Tongue (tissue), 2 donors: ENCODE results near the gene ZFYVE27. TPM values are rescaled to one million over a fixed set of nuclear protein-coding genes. Genes with fewer than 3 reads are reported as not detected.

ENCODE experiments used
- DNase-seq: peaks from one replicate; pipeline ENCODE4 v3.0.0-alpha.2; 2015
- total RNA-seq: library from RNA; depleted of rRNA; stranded (reverse); fragments of >200 nt; gene quantifications from one replicate; pipeline ENCODE4 v1.2.3, GENCODE V29; 2014

The ZFYVE27 gene
- total RNA-seq, 1 donor from 2014 or later: 18.1 TPM

DNA sequence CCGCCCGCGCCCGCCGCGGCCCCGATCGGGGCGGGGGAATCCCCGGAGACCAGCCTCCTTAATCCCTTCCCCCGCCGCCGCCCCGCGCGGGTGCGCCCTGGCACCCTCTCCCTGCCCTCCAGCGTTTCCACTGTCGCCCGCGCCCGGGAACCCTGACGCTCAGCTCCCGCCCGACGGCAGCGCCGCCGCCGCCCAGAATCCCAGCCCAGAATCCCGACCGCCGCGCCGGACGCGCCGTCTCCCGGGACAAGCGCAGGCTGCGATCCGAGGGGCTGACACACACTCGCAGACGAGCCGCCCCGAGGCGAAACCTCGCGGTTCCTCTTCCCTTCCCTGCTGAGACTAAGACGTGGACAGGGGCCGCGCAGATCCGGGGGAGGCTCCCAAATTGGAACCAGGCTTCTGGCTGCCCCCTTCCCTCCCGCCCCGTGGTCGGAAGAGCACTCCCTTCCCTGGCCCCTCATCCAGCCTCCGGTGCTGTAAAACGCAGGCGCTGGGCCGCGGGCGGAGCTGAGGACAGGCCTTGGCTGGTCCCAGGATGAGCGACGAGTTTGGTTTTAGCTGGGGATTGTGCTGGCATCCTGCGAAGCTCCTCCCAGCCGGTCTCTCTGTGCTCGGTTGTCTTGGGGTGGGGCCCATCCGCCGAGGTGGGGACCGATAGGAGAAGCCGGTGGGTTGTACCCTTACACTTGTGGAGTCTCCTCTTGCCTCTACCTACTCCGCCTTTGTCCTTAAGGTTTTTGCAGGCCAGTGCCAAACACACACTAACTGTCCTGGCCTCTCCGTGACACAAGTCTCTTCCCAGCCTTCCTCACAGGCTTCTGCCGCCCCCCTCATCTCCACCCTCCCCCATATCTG, 22.3 kb upstream of the ZFYVE27 start:
- peak; percentile 94 for DNase-seq

- no peak for DNase-seq
Observed at GRCh38 chr10:97715259-97715874, 21.6 kb upstream of the ZFYVE27 start.

- DNase-seq: no peak
Observed at GRCh38 chr10:97717627-97718026, 19.3 kb upstream of the ZFYVE27 start.

DNA sequence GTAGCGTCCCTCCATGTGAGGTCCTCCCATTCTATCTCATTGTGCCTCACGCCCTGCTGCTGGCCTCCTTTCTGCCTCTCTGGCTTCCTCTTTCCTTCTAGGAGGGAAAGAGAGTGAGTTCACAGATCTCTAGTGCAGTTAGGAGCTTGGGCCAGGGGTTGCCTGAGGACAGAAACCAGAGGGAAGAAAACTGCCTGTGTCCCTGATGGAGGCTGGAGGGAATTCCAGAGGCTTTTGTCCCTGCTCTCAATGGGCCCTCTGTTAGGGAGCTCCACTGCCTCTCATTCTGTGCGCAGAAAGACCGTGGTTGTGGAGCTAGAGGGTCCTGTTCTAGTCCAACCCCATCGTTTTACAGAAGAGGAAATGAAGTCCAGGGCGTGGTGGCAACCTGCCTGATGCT, 18.8 kb upstream of the ZFYVE27 start:
- peak; percentile 61 for DNase-seq

DNA sequence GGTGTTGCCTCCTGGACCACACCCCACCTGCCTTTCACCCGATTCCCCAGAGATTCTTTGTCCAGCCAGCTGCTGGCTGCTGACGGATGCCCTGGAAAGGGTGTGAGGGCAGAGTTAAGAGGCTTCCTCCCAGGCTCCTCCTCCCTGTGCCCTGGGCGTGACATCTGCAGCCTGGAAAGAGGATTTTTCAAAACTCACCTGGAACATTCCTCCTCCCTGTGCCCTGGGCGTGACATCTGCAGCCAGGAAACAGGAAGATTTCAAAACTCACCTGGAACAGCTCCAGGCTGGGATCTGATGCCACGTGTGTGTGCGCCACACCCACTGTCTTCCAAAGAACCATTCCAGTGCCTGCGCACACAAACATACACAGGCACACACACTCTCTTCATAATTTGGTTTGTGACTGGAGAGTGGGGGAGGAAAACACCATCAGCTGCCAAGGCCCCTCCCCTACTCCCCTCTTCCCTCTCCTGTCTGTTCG, 18.2 kb upstream of the ZFYVE27 start:
- peak; percentile 84 for DNase-seq

DNA sequence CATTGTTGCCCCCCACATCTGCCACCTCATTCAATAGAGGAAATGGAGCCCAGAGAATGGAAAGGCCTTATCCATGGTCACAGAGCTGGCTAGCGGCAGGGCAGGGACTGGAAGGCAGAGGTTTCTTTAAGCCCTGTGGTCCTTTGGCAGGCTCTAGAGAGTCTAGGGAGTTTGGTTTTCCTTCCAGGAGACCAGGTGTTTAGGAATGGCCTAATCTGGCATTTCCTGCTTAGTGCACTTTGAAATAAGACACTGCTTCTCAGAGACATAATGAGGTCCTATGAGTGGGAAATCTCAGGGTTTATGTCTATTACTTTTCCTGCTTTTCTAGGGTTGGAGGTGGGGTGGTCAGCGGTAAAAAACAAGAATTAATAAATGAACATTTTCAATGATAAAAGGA, 17.3 kb upstream of the ZFYVE27 start:
- peak; percentile 55 for DNase-seq

- no peak for DNase-seq
Observed at GRCh38 chr10:97721871-97722780, 14.8 kb upstream of the ZFYVE27 start.

- no peak for DNase-seq
Observed at GRCh38 chr10:97723001-97723400, 13.9 kb upstream of the ZFYVE27 start.

DNA sequence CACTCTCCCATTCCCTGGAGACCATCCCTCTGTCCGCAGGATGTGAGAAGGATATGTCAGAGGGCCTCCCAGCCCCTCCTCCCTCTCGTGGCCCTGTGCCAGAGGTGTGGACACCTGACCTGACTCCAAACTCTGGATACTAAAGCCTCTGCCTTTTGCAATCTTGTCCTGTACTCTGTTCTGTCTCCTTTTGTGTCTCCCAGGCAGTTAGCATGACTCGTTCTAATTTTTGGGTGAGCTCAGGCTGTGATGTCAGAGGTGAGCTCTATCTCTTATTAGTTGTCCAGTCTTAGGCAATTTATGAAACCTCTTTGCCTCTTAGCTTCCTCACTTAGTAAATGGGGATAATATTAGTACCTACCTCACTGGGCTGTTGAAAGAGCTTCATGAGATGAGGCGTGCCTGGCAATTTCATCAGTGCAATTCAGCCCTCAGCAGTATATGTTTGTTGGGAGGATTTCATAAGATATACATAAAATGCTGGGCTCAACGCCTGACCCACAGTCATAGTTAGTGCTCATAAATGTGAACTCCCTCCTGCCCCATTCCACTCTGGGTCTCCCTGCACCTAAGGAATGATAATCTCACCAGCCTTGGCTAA, 12.5 kb upstream of the ZFYVE27 start:
- no peak for DNase-seq

DNA sequence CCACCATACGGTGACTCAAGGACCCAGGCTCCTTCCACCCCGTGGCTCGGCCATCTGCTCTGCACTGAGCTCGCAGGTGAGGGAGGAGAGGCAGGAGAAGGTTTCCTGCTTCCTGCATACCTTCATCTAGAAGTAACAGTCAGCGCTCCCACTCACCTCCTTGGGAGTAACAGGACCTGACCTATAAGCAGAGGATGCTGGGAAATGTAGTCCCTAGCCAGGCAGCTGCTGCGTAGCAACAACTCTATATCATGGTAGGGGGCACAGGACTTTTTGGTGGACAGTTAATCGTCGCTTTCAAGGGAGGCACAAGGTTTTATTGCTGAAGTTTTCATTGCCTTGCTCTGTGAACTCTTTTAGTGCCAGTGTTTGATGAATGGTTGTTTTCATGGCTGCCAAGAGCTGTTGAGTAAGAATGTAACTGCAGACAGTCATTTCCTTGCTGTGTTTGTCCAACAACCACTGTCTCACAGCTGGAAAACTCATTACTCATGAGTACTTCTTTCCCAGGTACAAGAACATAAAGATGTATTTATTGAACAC, 10.2 kb upstream of the ZFYVE27 start:
- DNase-seq: peak; percentile 63

- DNase-seq: no peak
Observed at GRCh38 chr10:97729014-97729413, 7.9 kb upstream of the ZFYVE27 start.

DNA sequence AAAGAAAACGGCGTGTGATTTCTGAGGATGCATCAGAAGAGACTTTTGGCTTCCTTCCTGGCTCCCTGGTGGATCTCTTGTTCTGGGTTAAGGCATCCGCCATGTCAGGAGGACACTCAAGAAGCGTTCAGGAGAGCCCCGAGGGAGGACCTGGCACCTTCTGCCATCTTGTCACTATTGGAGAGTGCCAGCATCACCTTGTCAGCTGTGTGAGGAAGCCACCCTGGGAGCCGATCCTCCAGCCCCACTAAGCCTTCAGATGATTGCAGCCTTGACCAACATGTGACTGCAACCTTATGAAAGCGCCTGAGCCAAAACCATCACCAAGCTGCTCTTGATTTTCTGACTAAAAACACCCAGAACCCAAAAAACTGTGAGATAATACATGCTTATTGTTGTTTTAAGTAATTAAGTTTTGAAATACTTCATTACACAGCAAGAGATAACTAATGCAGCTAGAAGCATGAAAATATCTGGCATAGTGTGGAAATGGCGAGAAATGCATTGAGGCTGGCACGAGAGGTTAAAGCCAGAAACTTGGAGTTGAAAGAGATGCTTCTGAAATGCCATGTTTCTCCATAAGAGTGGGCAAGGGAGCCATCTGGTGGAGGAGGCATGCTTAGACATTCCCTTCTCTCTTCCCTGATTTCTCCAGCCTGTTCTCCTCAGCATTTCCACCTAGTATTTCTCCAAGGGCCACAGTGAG, 5.4 kb upstream of the ZFYVE27 start:
- DNase-seq: peak; percentile 93

DNA sequence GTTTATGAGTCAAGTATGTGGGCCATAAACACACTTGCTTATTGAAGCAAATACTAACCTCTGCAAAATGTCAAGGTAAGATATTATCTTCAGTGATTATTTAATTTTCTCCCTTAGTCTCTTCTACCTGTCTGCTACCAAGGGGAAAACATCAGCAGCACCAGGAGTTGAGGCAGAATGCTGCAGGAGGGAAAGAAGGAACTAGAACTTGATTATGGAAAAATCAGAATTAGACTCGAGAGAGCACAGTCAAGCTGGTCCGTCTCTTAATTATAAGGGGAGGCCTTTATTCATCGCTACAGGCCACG, 4.9 kb upstream of the ZFYVE27 start:
- no peak for DNase-seq

DNA sequence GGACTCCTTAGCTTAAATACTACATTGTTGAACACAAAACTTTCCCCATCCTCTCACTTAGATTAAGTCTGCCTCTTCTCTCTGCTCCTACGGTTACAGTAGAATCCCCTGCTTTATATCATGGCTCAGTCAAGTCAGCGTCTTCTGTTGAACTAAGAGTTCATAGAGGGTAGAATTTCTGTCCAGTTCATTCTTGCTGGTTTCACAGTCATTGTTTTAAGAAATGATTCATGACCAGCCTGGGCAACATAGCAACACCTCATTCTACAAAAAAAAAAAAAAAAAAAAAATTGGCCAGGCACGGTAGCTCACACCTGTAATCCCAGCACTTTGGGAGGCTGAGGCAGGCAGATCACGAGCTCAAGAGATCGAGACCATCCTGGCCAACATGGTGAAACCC, 3.7 kb upstream of the ZFYVE27 start:
- DNase-seq: no peak

GRCh38 chr10:97734021-97734420, 2.9 kb upstream of the ZFYVE27 start:
- no peak for DNase-seq

- no peak for DNase-seq
Observed at GRCh38 chr10:97736403-97736901, 476 bp upstream of the ZFYVE27 start.

- DNase-seq: no peak
Observed at GRCh38 chr10:97737770-97738265, 890 bp downstream of the ZFYVE27 start.

GRCh38 chr10:97738616-97739015, 1.7 kb downstream of the ZFYVE27 start:
- DNase-seq: no peak

DNA sequence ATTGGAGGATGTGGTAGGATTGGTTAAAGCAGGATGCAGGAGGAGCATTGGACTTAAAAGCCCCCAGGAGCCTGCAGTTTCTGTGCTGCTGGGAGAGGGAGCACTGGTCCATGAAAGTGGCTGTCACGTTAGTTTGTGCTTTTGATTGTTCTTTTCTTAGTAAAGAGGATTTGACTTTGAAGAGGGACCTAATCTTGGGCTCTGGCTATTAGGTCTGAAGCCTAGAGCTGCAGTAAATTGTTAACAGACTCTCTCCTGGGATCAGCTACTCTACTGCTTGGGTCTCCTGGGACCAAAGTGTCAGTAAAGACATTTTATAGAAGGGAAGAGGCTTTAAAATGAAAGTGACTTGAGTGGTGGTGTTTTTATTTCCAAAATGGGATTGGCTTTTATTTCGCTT, 3.7 kb downstream of the ZFYVE27 start:
- no peak for DNase-seq

- DNase-seq: no peak
Observed at GRCh38 chr10:97743169-97743943, 6.4 kb downstream of the ZFYVE27 start.
